ENCODE measurements around the gene MICU1. TPM values are rescaled to one million over a fixed set of nuclear protein-coding genes. Genes with fewer than 3 reads are reported as not detected.

Gene MICU1
- total RNA-seq, 2 experiments from 2014 or later, result 27.2 to 33.6 TPM

DNA sequence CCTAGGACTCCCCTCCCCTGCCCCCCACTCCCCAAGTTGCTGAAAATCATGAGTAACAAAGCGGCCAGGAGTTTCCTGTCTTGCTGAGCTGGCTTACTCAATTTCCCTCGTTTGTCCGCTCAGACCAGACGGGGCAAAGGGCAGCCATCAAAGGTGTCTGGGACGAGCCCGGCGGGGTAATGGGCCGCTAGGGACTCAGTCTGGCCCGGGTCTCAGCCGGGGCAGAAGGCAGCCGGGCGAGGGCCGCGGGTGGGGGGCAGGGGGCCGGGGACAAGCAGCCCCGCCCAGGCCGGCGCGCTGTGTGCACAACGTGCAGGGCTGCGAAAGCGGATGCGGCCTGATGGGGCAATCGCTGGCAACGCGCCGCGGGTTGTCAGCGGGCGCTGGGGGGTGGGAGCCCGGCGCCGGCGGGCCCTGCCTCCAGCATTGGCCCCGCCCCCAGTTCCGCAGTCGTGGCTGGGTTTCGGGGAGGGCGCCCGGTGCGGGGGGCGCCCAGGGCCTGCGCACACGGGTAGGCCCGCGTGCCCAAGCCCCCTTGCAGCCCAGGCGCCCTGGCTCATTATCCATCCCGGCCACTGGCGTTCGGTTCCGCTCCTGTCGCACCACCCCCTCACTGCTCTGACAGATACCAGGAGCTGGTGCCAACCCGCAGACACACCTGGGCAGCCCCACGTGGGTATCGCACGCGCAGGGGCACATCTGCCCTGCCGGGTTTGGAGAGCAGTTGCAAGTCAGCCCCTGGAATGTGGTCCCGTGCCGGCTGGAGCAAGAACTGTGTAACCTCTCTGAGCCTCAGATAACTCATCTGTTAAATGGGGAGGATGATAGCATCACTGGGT lies 306.2 kb downstream of the MICU1 start:
- POLR2A ChIA-PET, result interaction anchor here (0.6 to 6.4 kb wide), 16 partner anchors 10 to 1758 kb away, joined by 3 to 91 read pairs (median 10); partner anchors contain the start of gene DDIT4

DNA sequence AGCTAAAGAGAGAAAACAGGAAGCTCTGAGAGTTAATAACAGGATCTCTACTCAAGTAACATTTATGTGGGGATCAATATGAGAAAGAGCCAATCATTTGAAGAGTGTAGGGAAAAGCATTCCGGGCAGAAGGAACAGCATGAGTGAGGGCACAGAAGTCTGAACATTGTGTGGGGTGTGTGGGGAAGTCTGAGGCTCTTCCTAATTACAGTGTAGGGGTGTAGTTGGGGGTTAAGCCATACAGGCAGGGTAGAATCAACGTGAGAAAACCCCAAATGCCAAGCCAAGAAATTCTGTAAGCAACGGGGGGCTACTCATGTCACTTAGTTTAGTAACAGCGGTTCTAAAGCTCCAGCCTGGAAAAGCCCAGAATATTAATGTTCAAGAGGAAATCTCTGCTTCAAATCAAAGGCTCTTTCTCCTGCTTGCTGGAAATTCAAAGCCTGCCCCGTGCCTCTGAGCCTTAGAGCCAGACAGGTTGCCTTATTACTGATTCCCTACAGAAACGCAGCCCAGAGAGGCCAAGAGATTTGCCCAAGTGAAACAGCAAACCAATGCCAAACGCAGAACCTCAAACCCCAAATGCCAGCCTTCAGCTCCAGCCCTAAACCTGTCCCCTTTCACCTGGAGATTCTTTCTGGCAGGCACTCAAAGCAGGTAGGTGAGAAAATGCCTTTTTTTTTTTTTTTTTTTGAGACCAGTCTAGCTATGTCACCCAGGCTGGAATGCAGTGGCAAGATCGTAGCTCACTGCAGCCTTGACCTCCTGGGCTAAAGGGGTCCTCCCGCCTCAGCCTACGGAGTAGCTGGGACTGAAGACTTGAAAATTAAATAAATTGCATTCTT lies 307.2 kb downstream of the MICU1 start:
- TF ChIP-seq CTCF (conservative IDR thresholded peaks at IDR 0.05; ENCODE audit: low read length), result no peak
- TF ChIP-seq EZH2phosphoT487 (IDR thresholded peaks at IDR 0.05; ENCODE audit: borderline replicate concordance, low read depth, low read length), result no peak
- CTCF ChIA-PET (ENCODE audit: unreplicated experiment), result interaction anchor here (0.6 to 1.6 kb wide), 2 partner anchors 45 to 59 kb away, joined by 3 to 7 read pairs; partner anchors contain the start of gene DDIT4
- Histone ChIP-seq H3K9me3 (ENCODE audit: low read length) (no peaks in the 10 kb centered on the region), H3K36me3 (ENCODE audit: insufficient read depth, low read length) (no peaks in the 10 kb centered on the region), H2AFZ (ENCODE audit: low read length) (peak overlapping the region; percentile 57), H3K79me2 (ENCODE audit: insufficient read depth, low read depth, low read length) (no peaks in the 10 kb centered on the region), H3K9me2 (ENCODE audit: insufficient read depth, low read length) (no peaks in the 10 kb centered on the region), H4K20me1 (ENCODE audit: insufficient read depth, low read length) (no peaks in the 10 kb centered on the region), H3K4me2 (ENCODE audit: low read length) (peak overlapping the region; percentile 82), H3K27ac (ENCODE audit: low read depth, low read length, poor library complexity, severe bottlenecking) (peak overlapping the region; percentile 97), H3K4me1 (ENCODE audit: insufficient read depth, low read length, poor library complexity, severe bottlenecking) (peaks cover 77% of the 10 kb centered on the region), H3K4me3 (ENCODE audit: low read depth, low read length, poor library complexity, severe bottlenecking) (peak overlapping the region; percentile 66)
- intact Hi-C loops (cut with micrococcal nuclease; ENCODE audit: unreplicated experiment), result loop anchor here (10.0 kb wide), 1 partner anchor 464 kb away; the partner anchor contains the start of gene PSAP
- DNase-seq (ENCODE audit: low spot score), result no peak
- POLR2A ChIA-PET, result interaction anchor here (0.6 to 6.4 kb wide), 16 partner anchors 10 to 239 kb away, joined by 3 to 91 read pairs (median 4); partner anchors contain the start of gene DDIT4
- TSS peak; percentile 86 for BruUV-seq (replicated peaks)

More for the DNA sequence above, 306.2 kb downstream of the MICU1 start:
- no TSS peak for BruUV-seq (replicated peaks)
- Histone ChIP-seq H3K4me1 (ENCODE audit: insufficient read depth, low read length, poor library complexity, severe bottlenecking) (peaks cover 82% of the 10 kb centered on the region), H4K20me1 (ENCODE audit: insufficient read depth, low read length) (no peaks in the 10 kb centered on the region), H2AFZ (ENCODE audit: low read length) (peak overlapping the region; percentile 57), H3K4me3 (ENCODE audit: low read depth, low read length, poor library complexity, severe bottlenecking) (peak overlapping the region; percentile 66), H3K36me3 (ENCODE audit: insufficient read depth, low read length) (no peaks in the 10 kb centered on the region), H3K79me2 (ENCODE audit: insufficient read depth, low read depth, low read length) (no peaks in the 10 kb centered on the region), H3K4me2 (ENCODE audit: low read length) (peak overlapping the region; percentile 82), H3K27ac (ENCODE audit: low read depth, low read length, poor library complexity, severe bottlenecking) (peak overlapping the region; percentile 97), H3K9me3 (ENCODE audit: low read length) (no peaks in the 10 kb centered on the region), H3K9me2 (ENCODE audit: insufficient read depth, low read length) (no peaks in the 10 kb centered on the region)
- intact Hi-C loops (cut with micrococcal nuclease; ENCODE audit: unreplicated experiment), result loop anchor here (1.0 to 10.0 kb wide), 6 partner anchors 12 to 465 kb away; partner anchors contain the start of genes DDIT4 and PSAP
- CTCF ChIA-PET (ENCODE audit: unreplicated experiment), result interaction anchor here (0.6 to 2.4 kb wide), 5 partner anchors 12 to 1996 kb away, joined by 3 to 12 read pairs (median 7); partner anchors contain the start of gene DDIT4
- DNase-seq (ENCODE audit: low spot score), result peak; percentile 95
- TF ChIP-seq CTCF (conservative IDR thresholded peaks at IDR 0.05; ENCODE audit: low read length) (0 out of 2 replicates have a peak, but pooled peaks have one; percentile 12), EZH2phosphoT487 (IDR thresholded peaks at IDR 0.05; ENCODE audit: borderline replicate concordance, low read depth, low read length) (no peak)

Small RNAs within 50 kb of the gene (small RNA-seq; reads per million reads assigned to genes)
- gene AL513185.2 (not detected), gene HMGN2P34 (not detected), gene RF00019 (not detected), gene RN7SL840P (not detected), gene RNU6-805P (not detected)

Other genes starting within 250 kb of the MICU1 start
- gene MCU, start 66.1 kb upstream of the MICU1 start, total RNA-seq (2014; rRNA removed; shearing (Covaris generic)), result 7.7 and 9.9 TPM in 2 replicates
- gene MCU, start 66.1 kb upstream of the MICU1 start, total RNA-seq (2022), result 9.4 and 17.6 TPM in 2 replicates

Measured in OCI-LY7 (cell line).